Esophagus muscularis mucosa (tissue), 4 donors: Measurements from ENCODE around the gene CRTAP. TPM values are rescaled to one million over a fixed set of nuclear protein-coding genes. Genes with fewer than 3 reads are reported as not detected.

ENCODE experiments used
- DNase-seq: peaks from one replicate; pipeline ENCODE4 v3.0.0-alpha.2; 2017; ENCODE audit errors: extremely low spot score
- H3K27ac ChIP-seq, 4 donors: fragments of 200-600 bp; sonication (generic); replicated peaks in 1 of 4; 1 replicate in 3 of 4; 2 replicates in 1 of 4; pipeline ENCODE4 v1.5.1; 2016 to 2019; ENCODE audit warnings: mild to moderate bottlenecking in 1 of 4
- H3K27me3 ChIP-seq, 4 donors: fragments of 200-600 bp; sonication (generic); one replicate each; pipeline versions ENCODE4 v1.5.1 to v1.6.0; 2016 to 2019
- H3K36me3 ChIP-seq, 4 donors: fragments of 200-600 bp; sonication (generic); one replicate each; pipeline ENCODE4 v1.5.1; 2016 to 2019
- H3K4me1 ChIP-seq, 4 donors: fragments of 200-600 bp; sonication (generic); one replicate each; pipeline ENCODE4 v1.5.1; 2016 to 2019
- H3K4me3 ChIP-seq, 4 donors: fragments of 200-600 bp; sonication (generic); 1 replicate in 2 of 4; 2 replicates in 2 of 4; pipeline ENCODE4 v1.5.1; 2016 to 2019; ENCODE audit warnings: mild to moderate bottlenecking in 4 of 4, moderate library complexity in 1 of 4
- H3K9me3 ChIP-seq, 4 donors: fragments of 200-600 bp; sonication (generic); 1 replicate in 3 of 4; 2 replicates in 1 of 4; pipeline ENCODE4 v1.5.1; 2016 to 2019
- EP300 ChIP-seq: sonication (generic); formaldehyde crosslinking; IDR thresholded peaks from one replicate; pipeline ENCODE4 v1.6.1; 2017; ENCODE audit warnings: antibody characterized with exemption
- POLR2A ChIP-seq: fragments of 450-650 bp; IDR thresholded peaks from one replicate; pipeline ENCODE4 v1.6.1; 2017; ENCODE audit warnings: antibody characterized with exemption, moderate library complexity, mild to moderate bottlenecking, low read depth
- POLR2AphosphoS5 ChIP-seq, 2 donors: sonication (generic); formaldehyde crosslinking; IDR thresholded peaks; one replicate each; pipeline ENCODE4 v1.6.1; 2017; ENCODE audit warnings: antibody characterized with exemption in 2 of 2
- WGBS: methylation state at CpG from one replicate; pipeline ENCODE4 v1.1.5; 2018; 5-methylcytosine and 5-hydroxymethylcytosine counted together
- intact Hi-C: fragments of 100-400 bp; cut with DNase I; formaldehyde crosslinking; loops from one replicate; pipeline ENCODE4 v1.15.1; 2023
- total RNA-seq, 4 donors: library from RNA; depleted of rRNA; stranded (reverse); fragments of >200 nt; gene quantifications; one replicate each; pipeline versions ENCODE4 v1.1.0 to v1.2.1, GENCODE V29; 2016
- TF ChIP-seq, protein P1 (sequence below), 3 experiments: fragments of 200-600 bp in 2 of 3; fragments of 450-650 bp in 1 of 3; sonication (generic) in 2 of 3; IDR thresholded peaks; one replicate each; pipeline ENCODE4 v1.5.1; 2017 to 2019; ENCODE audit warnings: antibody characterized with exemption in 3 of 3, mild to moderate bottlenecking in 2 of 3, moderate library complexity in 1 of 3

CRTAP gene
- total RNA-seq, 4 donors from 2014 or later = 187 to 282 (median 237) TPM

- Histone ChIP-seq H3K9me3 (no peaks in the 10 kb centered on the region), H3K4me3 (peak overlapping the region; percentile 79 to 94 (median 88)), H3K36me3 (peaks cover 17 to 30% (median 25%) of the 10 kb centered on the region in 4 donors), H3K4me1 (peaks cover 9 to 38% (median 21%) of the 10 kb centered on the region in 4 donors), H3K27ac (peak overlapping the region; percentile 94 to 98 (median 96)), H3K27me3 (no peaks in the 10 kb centered on the region)
- no peak for TF ChIP-seq EP300
- peak in 1 of 2 donors; percentile 4 for TF ChIP-seq POLR2AphosphoS5 (IDR thresholded peaks at IDR 0.05)
- no peak for TF ChIP-seq POLR2A
- DNase-seq = no peak
- intact Hi-C loops = loop anchor here (2.0 kb wide), 1 partner anchor 17 kb away; no protein-coding TSS in a partner anchor
- 2% methylated on average over 26 of the region's 51 CpGs for WGBS
Measured at GRCh38 chr3:33096093-33096868, 17.5 kb upstream of the CRTAP start.

DNA sequence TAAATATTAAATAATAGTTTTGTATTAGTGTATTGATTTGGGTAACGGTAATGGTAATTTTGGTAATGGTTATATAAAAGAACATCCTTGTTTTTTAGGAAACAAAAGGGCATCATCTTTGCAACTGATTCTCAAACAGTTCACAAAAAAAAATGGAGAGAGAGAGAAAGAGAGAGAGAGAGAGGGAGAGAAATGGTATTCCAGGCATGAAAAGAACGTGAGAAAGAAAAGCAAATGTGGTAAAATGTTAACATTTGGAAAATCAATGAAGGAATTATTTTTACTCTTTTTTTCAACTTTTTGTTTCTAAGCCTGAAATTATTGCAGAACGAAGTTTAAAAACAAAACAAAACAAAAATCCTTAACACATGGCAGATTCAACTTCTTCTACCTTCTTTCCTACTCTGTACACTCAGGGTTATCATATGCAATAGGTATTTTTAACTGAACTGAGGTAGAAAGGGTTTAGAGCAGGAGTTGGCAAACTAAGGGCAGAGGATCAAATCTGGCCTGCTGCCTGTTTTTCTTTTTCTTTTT, 14.6 kb upstream of the CRTAP start:
- WGBS = 54% methylated on average over 3 of the region's 3 CpGs
- peaks cover 9 to 23% (median 19%) of the 10 kb centered on the region in 4 donors for H3K4me1 ChIP-seq
- no peak for DNase-seq
- peaks cover 0 to 1% (median under 1%) of the 10 kb centered on the region in 4 donors for H3K36me3 ChIP-seq
- no peak for TF ChIP-seq EP300
- TF ChIP-seq, protein P1, sequence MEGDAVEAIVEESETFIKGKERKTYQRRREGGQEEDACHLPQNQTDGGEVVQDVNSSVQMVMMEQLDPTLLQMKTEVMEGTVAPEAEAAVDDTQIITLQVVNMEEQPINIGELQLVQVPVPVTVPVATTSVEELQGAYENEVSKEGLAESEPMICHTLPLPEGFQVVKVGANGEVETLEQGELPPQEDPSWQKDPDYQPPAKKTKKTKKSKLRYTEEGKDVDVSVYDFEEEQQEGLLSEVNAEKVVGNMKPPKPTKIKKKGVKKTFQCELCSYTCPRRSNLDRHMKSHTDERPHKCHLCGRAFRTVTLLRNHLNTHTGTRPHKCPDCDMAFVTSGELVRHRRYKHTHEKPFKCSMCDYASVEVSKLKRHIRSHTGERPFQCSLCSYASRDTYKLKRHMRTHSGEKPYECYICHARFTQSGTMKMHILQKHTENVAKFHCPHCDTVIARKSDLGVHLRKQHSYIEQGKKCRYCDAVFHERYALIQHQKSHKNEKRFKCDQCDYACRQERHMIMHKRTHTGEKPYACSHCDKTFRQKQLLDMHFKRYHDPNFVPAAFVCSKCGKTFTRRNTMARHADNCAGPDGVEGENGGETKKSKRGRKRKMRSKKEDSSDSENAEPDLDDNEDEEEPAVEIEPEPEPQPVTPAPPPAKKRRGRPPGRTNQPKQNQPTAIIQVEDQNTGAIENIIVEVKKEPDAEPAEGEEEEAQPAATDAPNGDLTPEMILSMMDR (IDR thresholded peaks at IDR 0.05) = no peak
- no peak for TF ChIP-seq POLR2AphosphoS5 (IDR thresholded peaks at IDR 0.05)
- no peak for TF ChIP-seq POLR2A
- H3K9me3 ChIP-seq = no peaks in the 10 kb centered on the region
- no peak overlapping the region for H3K4me3 ChIP-seq
- intact Hi-C loops = no loop called here
- H3K27ac ChIP-seq = no peak overlapping the region
- no peaks in the 10 kb centered on the region for H3K27me3 ChIP-seq

GRCh38 chr3:33099701-33100100, 14.1 kb upstream of the CRTAP start:
- H3K27me3 ChIP-seq = no peaks in the 10 kb centered on the region
- H3K9me3 ChIP-seq = no peaks in the 10 kb centered on the region
- H3K36me3 ChIP-seq = no peaks in the 10 kb centered on the region
- no peak overlapping the region for H3K4me3 ChIP-seq
- WGBS = 86% methylated on average over 3 of the region's 3 CpGs
- H3K4me1 ChIP-seq = peaks cover 9 to 22% (median 19%) of the 10 kb centered on the region in 4 donors
- no peak overlapping the region for H3K27ac ChIP-seq
- intact Hi-C loops = no loop called here
- DNase-seq = no peak
- TF ChIP-seq EP300 (no peak), POLR2AphosphoS5 (IDR thresholded peaks at IDR 0.05) (no peak), POLR2A (no peak)
- TF ChIP-seq, protein P1 (IDR thresholded peaks at IDR 0.05) = no peak

DNA sequence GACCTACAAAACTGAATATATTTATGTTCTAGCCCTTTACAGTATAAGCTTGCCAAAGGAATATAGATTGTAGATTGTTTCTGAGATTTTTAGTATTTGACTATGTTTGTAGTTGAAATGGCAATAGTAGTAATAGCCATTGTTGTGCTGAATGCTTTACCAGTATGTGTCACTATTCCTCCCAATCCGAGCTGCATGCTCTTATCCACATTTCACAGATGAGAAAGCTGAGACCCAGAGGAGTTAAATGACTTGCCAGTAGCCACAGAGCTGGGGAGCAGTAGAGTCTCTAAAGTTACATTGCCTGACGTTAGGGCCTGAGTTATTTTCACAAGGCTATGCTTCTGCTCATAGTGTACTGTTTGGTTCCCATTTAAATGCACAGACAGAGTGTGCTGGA, 13.6 kb upstream of the CRTAP start:
- no peaks in the 10 kb centered on the region for H3K27me3 ChIP-seq
- H3K4me1 ChIP-seq = peaks cover 9 to 20% (median 16%) of the 10 kb centered on the region in 4 donors
- no peaks in the 10 kb centered on the region for H3K9me3 ChIP-seq
- DNase-seq = no peak
- intact Hi-C loops = no loop called here
- H3K36me3 ChIP-seq = no peaks in the 10 kb centered on the region
- H3K27ac ChIP-seq = no peak overlapping the region
- TF ChIP-seq EP300 (no peak), POLR2A (no peak), POLR2AphosphoS5 (IDR thresholded peaks at IDR 0.05) (no peak)
- TF ChIP-seq, protein P1 (IDR thresholded peaks at IDR 0.05) = no peak
- no peak overlapping the region for H3K4me3 ChIP-seq
- WGBS = 78% methylated on average over 2 of the region's 2 CpGs

DNA sequence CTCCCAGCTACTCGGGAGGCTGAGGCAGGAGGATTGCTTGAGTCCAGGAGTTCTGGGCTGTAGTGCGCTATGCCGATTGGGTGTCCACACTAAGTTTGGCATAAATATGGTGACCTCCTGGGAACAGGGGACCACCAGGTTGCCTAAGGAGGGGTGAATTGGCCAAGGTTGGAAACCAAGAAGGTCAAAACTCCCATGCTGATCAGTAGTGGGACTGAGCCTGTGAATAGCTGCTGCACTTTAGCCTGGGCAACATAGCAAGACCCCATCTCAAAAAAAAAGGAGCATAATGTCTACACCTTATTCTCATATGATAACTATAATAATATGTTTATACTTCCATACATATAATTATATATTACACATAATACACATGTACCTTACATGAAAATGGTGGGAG, 10.8 kb upstream of the CRTAP start:
- DNase-seq = no peak
- H3K4me3 ChIP-seq = no peak overlapping the region
- 100% methylated on average over 3 of the region's 3 CpGs for WGBS
- TF ChIP-seq POLR2AphosphoS5 (IDR thresholded peaks at IDR 0.05) (no peak), EP300 (no peak), POLR2A (no peak)
- TF ChIP-seq, protein P1 (IDR thresholded peaks at IDR 0.05) = no peak
- peaks cover 0 to 2% (median under 1%) of the 10 kb centered on the region in 4 donors for H3K4me1 ChIP-seq
- no peak overlapping the region for H3K27ac ChIP-seq
- no peaks in the 10 kb centered on the region for H3K9me3 ChIP-seq
- no peaks in the 10 kb centered on the region for H3K27me3 ChIP-seq
- H3K36me3 ChIP-seq = no peaks in the 10 kb centered on the region
- intact Hi-C loops = no loop called here
